T-helper 22 cell (primary cell): ENCODE measurements around the gene FOLR1.

ENCODE experiments used
- DNase-seq: peaks from one replicate; pipeline ENCODE4 v3.0.0-alpha.2; 2020; ENCODE audit warnings: low read depth

FOLR1 gene

DNA sequence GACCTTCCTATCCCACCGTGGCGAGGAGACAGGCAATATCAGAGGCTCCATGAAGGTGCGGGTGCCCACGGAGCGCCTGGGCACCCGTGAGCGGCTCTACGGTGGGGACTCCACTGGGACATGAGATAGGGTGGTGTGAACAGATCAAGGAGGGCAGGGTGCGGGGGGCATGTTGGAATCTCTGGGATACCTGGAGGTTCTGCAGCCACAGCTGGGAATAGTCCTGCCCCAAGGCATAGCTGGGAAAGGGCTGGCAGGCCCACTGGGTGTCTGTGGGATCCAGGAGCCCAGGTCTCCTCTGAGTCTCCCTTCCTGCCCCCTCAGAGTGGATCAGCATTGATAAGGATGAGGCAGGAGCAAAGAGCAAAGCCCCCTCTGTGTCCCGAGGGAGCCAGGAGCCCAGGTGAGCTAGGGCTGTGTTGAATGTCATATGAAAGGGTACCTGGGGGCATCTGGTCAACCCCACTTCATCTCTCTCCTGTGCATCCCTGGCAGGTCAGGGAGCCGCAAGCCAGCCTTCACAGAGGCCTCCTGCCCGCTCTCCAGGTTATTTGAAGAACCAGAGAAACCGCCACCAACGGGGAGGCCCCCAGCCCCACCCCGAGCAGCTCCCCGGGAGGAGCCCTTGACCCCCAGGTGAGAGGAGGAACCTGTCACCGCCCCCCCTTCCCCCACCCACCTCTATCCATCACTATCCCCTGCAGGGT lies 43.6 kb downstream of the FOLR1 start:
- no peak for DNase-seq

DNA sequence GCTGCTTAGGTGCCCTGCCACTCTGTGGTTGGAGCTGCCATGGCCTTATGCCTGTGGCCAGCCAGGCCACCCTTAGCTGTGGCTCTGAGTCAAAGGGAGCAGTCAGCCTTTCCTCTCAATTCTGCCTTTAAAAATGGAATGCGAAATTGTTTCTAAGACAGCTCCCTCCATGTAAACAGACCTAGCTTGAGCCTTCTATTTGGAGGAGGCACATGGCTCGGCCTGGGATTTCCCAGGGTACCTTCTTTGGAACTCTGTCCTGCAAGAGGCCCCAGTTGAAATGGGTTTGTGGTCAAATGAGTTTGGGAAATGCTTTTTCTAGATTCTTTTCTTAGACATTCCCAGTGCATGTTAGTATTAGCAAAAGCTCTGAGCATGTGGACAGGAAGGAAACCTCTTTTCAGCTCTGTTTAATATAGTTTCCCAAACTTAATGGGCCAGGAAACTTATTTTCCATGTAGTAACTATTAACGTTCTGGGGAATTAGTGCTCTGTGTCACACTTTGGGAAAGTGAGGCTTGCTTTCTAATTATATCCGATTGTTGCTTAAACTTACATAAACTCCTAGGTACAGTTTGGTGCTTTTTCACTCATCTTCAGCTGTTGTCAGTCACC lies 44.2 kb downstream of the FOLR1 start:
- no peak for DNase-seq

DNA sequence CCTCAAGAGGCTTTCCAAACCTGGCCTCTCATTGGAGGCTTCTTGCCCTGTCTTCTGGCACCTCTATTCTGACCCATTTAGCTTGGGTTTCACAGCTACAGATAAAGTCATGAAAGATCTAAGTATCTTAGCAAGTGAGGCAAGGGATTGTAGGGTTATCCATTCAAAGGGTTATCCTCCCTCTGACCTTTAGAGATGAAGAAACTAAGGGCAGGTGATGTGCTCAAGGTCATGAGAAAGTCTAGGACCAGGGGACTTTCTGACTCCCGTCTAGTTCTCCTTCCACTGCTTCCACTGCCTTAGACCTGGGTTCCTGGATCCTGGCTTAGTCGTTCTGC lies 44.8 kb downstream of the FOLR1 start:
- DNase-seq, result no peak

DNA sequence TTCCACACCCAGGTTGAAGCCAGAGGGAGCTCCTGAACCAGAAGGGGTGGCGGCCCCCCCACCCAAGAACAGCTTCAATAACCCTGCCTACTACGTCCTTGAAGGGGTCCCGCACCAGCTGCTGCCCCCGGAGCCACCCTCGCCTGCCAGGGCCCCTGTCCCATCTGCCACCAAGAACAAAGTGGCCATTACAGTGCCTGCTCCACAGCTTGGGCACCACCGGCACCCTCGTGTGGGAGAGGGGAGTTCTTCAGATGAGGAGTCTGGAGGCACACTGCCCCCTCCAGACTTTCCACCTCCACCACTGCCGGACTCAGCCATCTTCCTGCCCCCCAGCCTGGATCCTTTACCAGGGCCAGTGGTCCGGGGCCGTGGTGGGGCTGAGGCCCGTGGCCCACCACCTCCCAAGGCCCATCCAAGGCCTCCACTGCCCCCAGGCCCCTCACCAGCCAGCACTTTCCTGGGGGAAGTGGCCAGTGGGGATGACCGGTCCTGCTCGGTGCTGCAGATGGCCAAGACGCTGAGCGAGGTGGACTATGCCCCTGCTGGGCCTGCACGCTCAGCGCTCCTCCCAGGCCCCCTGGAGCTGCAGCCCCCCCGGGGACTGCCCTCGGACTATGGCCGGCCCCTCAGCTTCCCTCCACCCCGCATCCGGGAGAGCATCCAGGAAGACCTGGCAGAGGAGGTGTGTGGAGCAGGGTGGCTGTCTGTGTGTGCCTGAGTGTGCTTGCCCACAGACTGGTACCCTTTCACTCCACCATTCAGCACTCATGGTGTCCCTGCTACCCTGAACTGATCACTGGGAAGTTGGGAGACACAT lies 45.4 kb downstream of the FOLR1 start:
- no peak for DNase-seq

DNA sequence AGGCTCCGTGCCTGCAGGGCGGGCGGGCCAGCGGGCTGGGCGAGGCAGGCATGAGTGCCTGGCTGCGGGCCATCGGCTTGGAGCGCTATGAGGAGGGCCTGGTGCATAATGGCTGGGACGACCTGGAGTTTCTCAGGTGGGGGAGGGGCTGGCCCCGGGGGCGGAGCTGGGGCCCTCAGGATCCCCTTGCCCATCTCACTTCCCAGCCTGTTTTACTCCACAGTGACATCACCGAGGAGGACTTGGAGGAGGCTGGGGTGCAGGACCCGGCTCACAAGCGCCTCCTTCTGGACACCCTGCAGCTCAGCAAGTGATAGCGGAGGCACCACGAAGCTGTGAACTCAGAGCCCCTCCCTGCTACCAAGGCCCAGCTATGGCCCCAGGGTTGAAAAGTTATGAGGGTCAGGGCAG lies 46.1 kb downstream of the FOLR1 start:
- DNase-seq, result no peak

DNA sequence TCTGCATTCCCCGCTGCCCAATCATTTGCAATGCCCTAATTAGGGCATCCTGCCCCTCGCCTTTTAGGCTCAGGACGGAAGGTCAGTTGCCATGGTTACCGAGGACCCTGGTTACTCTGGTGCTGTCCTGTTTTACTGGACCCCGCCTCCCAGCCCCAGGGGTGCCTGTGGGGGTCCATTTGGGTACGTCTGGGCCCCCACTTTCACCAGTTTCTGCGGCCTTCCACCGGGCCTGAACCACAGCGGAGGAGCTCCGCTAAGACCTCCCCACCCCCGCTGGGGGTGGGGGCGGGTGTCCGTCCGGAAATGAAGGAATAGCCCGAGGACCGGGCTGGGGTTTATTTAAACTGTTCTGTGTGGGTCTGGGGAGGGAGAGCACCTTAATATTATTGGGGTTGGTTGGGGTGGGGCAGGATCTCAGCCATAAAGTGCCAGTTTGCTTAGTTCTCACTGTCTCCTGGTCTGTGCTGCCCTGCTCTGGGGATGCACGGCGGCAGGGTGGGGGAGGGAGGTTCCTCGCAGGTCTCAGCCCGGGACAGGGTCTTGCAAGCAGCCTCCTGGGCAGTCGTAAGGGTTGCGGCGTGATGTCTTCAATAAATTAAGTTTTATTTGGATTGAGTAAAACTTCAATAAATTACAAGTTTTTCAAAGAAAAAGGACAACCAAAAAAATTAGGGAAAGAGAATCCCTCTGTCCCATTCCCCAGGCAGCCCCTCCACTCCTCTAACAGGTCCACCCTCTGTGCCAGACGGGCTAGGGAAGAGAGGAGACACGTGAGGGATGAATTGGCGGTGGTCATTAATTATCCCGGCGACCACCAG lies 46.8 kb downstream of the FOLR1 start:
- DNase-seq, result no peak

DNA sequence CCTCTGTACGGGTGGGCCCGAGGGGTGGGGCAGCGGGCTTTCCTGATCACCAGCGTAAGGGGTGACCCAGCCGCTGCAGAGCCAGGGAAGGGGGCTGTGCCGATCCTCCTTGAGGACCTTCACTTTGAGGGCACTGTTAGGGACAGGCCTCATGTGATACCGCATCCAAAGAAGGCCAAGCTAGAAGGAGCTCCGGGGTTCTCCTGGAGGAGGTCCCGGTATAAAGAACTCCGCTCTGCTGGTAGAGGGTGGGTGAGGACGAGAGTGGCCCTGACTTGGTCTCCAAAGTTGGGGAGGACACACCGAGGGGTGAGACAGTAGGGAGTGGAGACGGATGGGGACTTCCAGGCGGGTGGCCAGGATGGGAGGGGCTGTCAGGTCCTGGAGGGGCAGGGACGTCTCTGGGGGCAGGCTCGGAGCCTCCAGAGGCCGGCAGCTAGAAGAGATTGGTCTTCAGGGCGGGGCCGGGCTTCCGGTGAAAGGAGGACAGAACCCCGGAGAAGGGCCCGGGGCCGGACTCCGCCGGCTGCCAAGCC lies 47.4 kb downstream of the FOLR1 start:
- no peak for DNase-seq

DNA sequence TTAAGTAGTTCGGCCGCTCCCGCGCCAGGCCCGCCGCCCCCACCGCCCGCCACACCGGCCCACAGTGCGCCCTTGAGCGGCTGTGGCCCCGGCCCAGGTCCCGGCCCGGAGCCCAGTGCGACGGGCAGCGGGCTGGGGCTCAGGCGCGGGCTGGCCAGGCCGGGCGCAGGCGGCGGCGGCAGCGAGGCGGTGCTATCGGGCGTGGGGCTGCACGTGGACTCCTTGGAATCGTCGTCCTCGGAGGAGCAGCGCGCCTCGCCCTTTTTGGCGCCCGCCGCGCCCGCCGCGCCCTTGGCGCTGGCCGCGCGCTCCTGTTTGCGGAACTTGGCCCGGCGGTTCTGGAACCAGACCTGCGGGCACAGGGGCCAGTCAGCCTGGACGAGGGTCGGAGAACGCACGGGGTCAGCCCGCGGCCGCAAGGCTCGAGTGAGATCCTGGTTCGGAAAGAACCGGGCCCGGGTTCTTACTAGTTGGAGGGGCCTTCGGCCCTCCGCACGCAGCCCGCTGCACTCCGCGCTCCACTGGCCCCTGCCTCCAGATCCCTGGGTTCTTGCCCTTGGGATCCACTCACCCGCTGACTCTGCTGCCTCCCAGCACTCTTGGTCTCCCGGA lies 48.0 kb downstream of the FOLR1 start:
- DNase-seq, result no peak

DNA sequence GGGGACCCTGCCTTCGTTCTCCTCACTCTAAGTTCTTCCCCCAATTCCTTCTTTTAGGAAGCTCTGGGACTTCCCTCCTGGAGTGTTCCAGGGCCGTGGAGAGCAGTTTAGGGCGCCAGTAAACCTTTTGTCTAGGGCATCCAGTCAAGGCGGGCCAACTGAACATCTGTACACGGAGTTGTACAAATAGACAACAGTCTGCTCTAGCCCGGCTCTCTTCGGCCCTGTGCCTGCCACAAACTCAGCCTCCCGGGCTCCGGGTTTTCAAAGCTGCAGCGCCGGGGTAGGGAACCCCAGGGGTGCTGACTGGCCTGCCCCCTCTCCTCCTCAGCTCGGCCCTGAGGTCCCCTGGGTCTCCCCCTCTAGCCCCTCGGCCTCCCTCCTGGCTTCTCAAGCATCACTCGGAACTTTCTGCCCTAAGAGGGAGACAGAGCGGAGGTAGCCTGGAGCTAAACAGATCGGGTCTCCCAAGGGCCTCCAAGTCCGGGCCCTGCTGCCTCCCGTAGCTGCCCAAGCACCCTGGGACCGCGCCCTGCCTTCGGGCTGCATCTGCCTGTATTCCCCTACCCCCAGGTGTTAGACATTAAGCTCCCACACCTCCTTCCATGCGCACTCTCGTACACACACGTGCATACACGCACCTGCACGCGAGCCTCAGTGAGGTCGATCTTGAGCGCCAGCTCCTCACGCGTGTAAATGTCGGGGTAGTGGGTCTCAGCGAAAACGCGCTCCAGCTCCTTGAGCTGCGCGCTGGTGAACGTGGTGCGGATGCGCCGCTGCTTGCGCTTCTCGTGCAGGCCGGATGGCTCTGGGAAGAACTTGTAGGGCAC lies 48.7 kb downstream of the FOLR1 start:
- no peak for DNase-seq

DNA sequence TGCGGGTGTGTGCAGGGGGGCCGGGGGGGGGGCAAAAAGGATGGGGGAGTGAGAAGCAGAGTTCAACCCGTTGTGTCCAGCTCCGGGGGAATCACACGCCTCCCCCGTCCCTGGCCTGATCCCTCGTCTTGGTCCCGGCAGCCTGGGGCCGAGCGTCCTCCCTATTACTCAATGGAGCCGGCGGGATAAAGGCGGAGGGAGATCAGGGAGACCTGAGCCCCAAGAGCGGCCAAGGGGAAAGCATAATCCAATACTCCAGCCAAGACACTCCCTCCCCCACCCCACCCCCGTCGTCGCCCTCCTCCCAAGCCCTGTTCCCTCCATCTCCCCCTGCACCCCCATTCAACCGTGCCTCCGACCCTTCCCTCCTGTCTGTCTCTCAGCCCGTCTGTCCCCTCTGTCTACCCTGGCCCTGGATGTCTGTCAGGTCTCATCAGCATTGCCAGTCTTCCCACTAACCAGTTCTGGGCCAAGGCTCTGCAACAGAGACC lies 49.4 kb downstream of the FOLR1 start:
- DNase-seq, result no peak

DNA sequence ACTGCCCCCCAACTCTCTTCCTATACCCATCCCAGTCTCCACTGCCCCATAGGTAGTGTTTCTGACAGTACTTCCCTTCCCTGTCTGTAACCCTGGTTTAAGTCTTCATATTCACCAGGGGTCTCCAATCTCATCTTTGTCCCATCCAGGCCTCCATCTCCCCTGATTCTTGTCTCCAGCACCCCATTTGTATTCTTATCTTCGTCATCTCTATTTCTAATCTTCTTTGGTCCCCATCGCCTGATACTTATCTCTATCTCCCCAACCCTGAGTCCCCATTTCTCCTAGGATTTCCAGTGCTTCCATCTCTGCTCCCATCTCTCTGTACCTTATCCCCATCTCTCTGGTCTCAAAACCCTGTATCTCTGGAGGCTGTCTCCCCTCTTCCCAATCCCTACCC lies 50.2 kb downstream of the FOLR1 start:
- DNase-seq, result no peak

DNA sequence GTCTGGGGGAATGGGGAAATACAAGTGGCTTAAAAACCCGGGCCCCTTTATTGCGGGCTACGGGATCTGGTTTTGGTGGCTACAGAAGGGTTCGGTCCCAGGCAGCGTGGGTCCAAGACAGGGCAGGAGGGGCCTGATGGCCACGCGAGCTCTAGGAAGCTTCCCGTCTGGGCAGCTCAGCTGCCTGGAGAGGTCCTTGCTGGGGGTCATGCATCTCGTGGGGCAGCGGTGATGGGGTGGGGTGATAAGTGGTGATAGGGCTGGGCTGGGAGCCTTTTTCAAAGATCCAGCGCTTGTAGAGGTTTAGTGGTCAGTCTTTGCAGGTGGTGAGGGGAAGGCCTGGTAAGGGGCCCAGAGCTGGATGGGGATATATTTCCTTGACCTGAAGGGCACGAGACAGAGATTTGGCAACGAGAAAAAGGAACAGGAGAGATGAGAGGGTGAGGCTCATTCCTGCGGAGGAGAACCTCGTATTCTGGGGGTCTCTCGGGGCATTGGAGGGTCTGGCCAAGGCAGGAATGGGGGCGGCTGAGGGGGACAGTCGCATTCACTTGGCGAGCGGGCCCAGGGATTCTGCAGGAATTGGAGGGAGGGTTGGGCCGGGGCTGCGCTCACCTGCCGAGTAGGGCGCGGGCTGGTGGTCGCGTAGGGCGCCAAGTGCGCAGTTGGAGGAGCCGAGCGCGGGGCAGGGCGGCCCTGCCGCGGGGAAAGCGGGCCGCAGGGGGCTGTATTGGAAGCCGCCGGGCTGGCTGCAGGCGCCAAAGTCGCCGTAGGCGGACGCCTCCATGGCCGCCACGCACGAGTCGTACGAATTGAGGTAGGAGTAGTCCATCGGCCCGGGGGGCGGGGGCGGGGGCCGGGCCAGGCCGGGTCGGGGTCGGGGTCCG lies 51.5 kb downstream of the FOLR1 start:
- DNase-seq, result no peak

DNA sequence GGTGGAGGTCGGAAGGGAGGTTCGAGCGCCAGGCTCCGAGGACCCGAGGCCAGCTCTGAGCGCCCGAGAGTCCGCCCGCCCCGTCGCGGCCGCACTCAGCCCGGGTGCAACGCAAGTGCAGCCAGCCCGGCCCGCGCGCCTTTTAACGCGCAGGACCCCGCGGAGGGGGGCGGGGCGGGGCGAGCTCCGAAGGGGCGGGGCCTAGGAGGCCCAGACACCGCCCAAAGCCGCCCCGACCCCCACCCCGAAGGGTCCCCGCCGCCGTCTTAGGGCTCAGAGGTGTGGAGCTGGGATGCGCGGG lies 52.1 kb downstream of the FOLR1 start, which contains the start of gene PHOX2A:
Gene PHOX2A (minus strand): TSS at position 117 of the 301 bp plus-strand sequence. CDS start 172 bp downstream, outside the sequence.
- DNase-seq, result no peak

DNA sequence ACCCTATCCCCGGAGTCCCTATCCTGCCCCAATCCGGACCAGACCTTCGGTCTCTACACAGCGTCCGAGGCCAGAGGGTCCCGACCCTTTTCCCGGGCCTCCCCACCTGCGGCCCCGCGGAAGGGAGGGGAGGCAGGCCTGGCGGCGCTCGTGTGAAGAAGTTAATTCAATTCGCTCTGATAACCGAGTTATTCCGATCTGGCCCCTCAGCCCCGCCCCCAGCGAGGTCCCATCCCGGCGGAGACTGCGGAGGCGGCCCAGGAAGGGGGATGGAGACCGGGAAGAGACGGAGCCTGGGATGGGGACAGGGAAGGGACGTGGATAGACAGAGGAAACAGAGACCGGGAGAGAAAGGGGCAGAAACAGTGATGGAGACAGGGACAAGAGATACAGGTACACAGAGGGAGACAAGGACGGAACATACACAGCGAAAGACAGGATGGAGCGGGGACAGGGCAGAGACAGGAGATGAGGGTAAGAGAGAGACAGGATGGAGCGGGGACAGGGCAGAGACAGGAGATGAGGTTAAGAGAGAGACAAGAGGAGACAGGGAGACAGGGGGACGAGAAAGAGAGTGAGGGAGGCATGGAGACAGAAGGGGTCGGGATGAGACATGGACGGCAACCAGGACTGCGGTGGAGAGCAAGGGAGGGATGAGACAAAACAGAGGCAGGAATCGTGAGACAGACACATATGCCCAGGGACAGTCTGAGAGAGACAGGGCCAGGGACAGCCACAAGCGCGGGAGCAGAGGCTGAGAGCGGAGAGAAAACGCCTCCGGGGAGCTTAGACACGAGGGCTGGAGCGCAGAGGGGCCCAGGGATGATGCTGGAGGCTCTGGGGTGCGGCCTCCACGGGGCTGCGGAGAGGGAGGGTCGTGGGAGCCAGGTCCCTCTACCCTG lies 52.7 kb downstream of the FOLR1 start:
- DNase-seq, result no peak

DNA sequence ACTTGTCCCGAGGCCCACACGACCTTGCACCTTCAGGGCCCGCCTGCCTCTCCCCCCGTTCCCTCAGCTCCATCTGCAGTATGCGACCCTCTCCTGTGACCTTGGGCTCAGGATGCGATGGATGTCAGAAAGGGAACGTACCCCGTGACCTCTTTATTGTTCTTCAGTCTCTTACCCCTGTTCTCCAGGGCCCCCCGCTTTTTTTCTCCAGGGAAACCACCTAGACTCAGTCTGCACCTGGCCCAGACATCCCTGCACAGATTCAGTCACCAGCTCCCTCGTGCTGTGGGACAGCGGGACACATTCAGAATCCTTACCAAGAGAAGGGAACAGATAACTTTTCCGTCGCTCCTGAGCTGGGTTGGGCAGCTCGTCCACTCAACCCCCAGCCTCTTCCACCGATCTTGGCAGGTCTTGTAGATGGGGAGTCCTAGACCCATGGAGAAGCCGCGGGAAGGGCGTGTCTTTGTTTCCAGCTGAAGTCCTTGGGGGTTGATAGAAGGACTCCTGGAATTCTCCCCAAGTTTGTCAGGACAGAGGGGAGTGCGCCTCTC lies 53.4 kb downstream of the FOLR1 start:
- DNase-seq, result no peak
